GM13977 (cell line): Measurements from ENCODE around the gene PRKAR1B.

Experiments
- DNase-seq: peaks from one replicate; pipeline ENCODE4 v3.0.0; 2012; ENCODE audit warnings: low spot score
- CTCF ChIP-seq: IDR thresholded peaks from 2 replicates; pipeline ENCODE4 v1.5.1; 2012; ENCODE audit warnings: mild to moderate bottlenecking, control low read depth; ENCODE audit not compliant: insufficient read depth; ENCODE audit errors: extremely low read depth, missing control alignments
- in situ Hi-C: fragments of 300-500 bp; cut with MboI; formaldehyde crosslinking; loops from one replicate; pipeline ENCODE4 v1.12.0; 2022; ENCODE audit warnings: low sequenced_read_pairs, low pct_unique_long_range_greater_than_20kb, mixed read lengths, inconsistent platforms; ENCODE audit not compliant: unreplicated experiment

Gene PRKAR1B

GRCh38 chr7:596819-597182 lies 130.3 kb downstream of the PRKAR1B start:
- DNase-seq: no peak
- in situ Hi-C loops: no loop called here
- TF ChIP-seq CTCF: no peak

- in situ Hi-C loops: no loop called here
- no peak for TF ChIP-seq CTCF
- no peak for DNase-seq
These were observed 130.8 kb downstream of the PRKAR1B start for GRCh38 chr7:596071-596818.

GRCh38 chr7:595621-596010 lies 131.5 kb downstream of the PRKAR1B start:
- no peak for DNase-seq
- in situ Hi-C loops: no loop called here
- no peak for TF ChIP-seq CTCF

- DNase-seq: no peak
- TF ChIP-seq CTCF: no peak
- in situ Hi-C loops: no loop called here
These were observed 132.0 kb downstream of the PRKAR1B start for GRCh38 chr7:594920-595620.

GRCh38 chr7:594212-594913 lies 132.7 kb downstream of the PRKAR1B start:
- TF ChIP-seq CTCF: no peak
- no peak for DNase-seq
- in situ Hi-C loops: no loop called here

GRCh38 chr7:593324-594115 lies 133.6 kb downstream of the PRKAR1B start:
- TF ChIP-seq CTCF: no peak
- in situ Hi-C loops: no loop called here
- DNase-seq: peak; percentile 75
